GM12865 (cell line): ENCODE data around the gene KRTAP9-7.
"Not testable (repeated sequence)": the region's sequence is repeated elsewhere in the genome, so short reads cannot be mapped to it uniquely, and the experiment has no call there.

ENCODE experiments used
- DNase-seq: peaks from one replicate; pipeline ENCODE4 v3.0.0; 2010; ENCODE audit warnings: low read depth
- H3K4me3 ChIP-seq: 2 replicates; pipeline ENCODE4 v1.5.1; 2011; ENCODE audit warnings: mild to moderate bottlenecking, low read depth, low read length, control low read depth
- TF ChIP-seq, protein P1 (sequence below): IDR thresholded peaks from 2 replicates; pipeline ENCODE4 v1.5.1; 2011; ENCODE audit warnings: low read length, control low read depth, low read depth, inconsistent platforms; ENCODE audit not compliant: insufficient read depth; ENCODE audit errors: missing control alignments

KRTAP9-7 gene, protein sequence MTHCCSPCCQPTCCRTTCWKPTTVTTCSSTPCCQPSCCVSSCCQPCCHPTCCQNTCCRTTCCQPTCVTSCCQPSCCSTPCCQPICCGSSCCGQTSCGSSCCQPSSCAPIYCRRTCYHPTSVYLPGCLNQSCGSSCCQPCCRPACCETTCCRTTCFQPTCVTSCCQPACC

DNA sequence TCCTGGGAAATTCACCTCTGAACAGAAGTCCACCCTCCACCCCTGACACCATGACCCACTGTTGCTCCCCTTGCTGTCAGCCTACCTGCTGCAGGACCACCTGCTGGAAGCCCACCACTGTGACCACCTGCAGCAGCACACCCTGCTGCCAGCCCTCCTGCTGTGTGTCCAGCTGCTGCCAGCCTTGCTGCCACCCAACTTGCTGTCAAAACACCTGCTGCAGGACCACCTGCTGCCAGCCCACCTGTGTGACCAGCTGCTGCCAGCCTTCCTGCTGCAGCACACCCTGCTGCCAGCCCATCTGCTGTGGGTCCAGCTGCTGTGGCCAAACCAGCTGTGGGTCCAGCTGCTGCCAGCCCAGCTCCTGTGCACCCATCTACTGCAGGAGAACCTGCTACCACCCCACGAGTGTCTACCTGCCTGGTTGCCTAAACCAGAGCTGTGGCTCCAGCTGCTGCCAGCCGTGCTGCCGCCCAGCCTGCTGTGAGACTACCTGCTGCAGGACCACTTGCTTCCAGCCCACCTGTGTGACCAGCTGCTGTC lies at the start of gene KRTAP9-7:
Gene KRTAP9-7, plus strand, starts transcription at position 51 of the 543 bp plus-strand sequence. Its CDS starts 0 bp downstream, at position 51.
- H3K4me3 ChIP-seq, DNase-seq: not testable (repeated sequence)

GRCh38 chr17:41226051-41226450 lies 49.4 kb upstream of the KRTAP9-7 start:
- DNase-seq = no peak

DNA sequence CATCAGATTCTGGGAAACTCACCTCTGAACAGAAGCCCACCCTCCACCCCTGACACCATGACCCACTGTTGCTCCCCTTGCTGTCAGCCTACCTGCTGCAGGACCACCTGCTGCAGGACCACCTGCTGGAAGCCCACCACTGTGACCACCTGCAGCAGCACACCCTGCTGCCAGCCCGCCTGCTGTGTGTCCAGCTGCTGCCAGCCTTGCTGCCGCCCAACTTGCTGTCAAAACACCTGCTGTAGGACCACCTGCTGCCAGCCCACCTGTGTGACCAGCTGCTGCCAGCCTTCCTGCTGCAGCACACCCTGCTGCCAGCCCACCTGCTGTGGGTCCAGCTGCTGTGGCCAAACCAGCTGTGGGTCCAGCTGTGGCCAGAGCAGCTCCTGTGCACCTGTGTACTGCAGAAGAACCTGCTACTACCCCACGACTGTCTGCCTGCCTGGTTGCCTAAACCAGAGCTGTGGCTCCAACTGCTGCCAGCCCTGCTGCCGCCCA lies 48.9 kb upstream of the KRTAP9-7 start, which contains the start of gene KRTAP9-2:
Gene KRTAP9-2, plus strand, starts transcription at position 51 of the 498 bp plus-strand sequence. Its CDS starts 7 bp downstream, at position 58.
- H3K4me3 ChIP-seq, DNase-seq: not testable (repeated sequence)

More at GRCh38 chr17:41226051-41226450, 49.4 kb upstream of the KRTAP9-7 start:
- TF ChIP-seq, protein P1, sequence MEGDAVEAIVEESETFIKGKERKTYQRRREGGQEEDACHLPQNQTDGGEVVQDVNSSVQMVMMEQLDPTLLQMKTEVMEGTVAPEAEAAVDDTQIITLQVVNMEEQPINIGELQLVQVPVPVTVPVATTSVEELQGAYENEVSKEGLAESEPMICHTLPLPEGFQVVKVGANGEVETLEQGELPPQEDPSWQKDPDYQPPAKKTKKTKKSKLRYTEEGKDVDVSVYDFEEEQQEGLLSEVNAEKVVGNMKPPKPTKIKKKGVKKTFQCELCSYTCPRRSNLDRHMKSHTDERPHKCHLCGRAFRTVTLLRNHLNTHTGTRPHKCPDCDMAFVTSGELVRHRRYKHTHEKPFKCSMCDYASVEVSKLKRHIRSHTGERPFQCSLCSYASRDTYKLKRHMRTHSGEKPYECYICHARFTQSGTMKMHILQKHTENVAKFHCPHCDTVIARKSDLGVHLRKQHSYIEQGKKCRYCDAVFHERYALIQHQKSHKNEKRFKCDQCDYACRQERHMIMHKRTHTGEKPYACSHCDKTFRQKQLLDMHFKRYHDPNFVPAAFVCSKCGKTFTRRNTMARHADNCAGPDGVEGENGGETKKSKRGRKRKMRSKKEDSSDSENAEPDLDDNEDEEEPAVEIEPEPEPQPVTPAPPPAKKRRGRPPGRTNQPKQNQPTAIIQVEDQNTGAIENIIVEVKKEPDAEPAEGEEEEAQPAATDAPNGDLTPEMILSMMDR = no peak
- H3K4me3 ChIP-seq = no peak overlapping the region

GRCh38 chr17:41230094-41230493 lies 45.4 kb upstream of the KRTAP9-7 start:
- TF ChIP-seq, protein P1 = no peak
- H3K4me3 ChIP-seq = no peak overlapping the region
- DNase-seq = no peak

GRCh38 chr17:41231731-41232130 lies 43.8 kb upstream of the KRTAP9-7 start:
- TF ChIP-seq, protein P1 = no peak
- DNase-seq = no peak
- no peak overlapping the region for H3K4me3 ChIP-seq

- not testable (repeated sequence) for H3K4me3 ChIP-seq, DNase-seq
These were observed 42.9 kb upstream of the KRTAP9-7 start, which contains the start of gene KRTAP9-3 for GRCh38 chr17:41232399-41233105. KRTAP9-3 (plus strand) TSS chr17:41232449; CDS start chr17:41232502, 53 bp downstream.

DNA sequence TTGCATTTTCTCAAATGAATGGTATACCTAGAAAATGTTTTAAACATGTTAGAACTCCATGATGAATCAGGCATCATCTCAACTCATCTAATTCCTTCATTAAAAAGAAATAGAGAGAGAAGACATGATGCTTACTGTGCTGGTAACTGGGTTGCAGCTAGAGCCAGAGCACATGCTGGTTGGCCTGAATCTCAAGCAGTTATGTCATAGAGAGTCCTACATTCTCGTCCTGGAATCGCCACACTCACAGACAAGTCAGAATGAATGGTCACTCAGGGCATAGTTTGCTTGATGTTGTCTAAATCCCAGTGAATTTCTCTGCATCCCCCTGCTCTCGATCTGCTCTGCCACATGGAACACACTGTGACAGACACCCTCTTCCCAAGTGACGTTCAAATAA lies 38.4 kb upstream of the KRTAP9-7 start:
- H3K4me3 ChIP-seq, DNase-seq: not testable (repeated sequence)

DNA sequence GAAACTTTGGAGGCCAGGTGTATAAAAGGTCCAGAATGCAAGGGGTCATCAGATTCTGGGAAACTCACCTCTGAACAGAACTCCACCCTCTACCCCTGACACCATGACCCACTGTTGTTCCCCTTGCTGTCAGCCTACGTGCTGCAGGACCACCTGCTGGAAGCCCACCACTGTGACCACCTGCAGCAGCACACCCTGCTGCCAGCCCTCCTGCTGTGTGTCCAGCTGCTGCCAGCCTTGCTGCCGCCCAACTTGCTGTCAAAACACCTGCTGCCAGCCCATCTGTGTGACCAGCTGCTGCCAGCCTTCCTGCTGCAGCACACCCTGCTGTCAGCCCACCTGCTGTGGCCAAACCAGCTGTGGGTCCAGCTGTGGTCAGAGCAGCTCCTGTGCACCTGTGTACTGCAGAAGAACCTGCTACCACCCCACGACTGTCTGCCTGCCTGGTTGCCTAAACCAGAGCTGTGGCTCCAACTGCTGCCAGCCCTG lies 37.5 kb upstream of the KRTAP9-7 start, which contains the start of gene KRTAP9-8:
Gene KRTAP9-8, plus strand, starts transcription at position 51 of the 489 bp plus-strand sequence. Its CDS starts 53 bp downstream, at position 104.
- not testable (repeated sequence) for DNase-seq, H3K4me3 ChIP-seq

DNA sequence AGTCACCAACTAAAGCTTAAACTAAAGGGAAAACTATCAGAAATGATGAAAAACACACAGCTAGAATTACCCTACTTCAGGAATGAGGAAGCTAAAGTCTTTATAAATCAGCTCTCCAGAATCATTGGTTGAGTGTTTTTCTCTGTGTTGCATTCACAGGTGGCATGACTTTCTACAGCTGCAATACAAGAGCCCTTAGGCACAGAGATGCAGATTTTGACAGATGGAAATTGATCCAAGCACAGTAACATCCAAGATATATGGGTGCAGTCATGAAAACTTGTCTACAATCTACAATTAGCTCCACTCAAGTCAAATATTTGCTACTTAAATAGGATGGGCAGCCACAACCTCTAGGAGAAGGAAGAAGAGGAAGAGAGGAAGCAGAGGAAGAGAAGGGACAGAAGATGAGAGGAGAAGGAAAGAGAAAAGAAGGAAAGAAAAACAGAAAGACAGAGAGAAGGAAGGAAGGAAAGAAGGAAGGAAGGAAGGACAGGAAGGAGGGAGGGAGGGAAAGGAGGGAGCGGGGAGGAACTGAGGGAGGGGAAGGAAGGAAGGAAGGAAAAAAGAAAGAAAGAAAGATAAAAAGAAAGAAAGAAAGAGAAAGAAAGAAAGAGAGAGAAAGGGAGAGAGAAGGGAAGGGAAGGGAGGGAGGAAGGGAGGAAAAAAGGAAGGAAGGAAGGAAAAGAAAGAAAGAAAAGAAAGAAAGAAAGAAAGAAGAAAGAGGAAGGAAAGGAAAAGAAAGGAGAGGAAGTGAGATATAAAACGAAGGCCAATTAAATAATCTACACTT lies 28.3 kb upstream of the KRTAP9-7 start:
- H3K4me3 ChIP-seq, DNase-seq: not testable (repeated sequence)

- not testable (repeated sequence) for DNase-seq
These were observed 25.8 kb upstream of the KRTAP9-7 start, which contains the start of gene KRTAP9-4 for GRCh38 chr17:41249637-41250240. KRTAP9-4 (plus strand) TSS chr17:41249687; CDS start chr17:41249721, 34 bp downstream.

More at GRCh38 chr17:41249637-41250240, 25.8 kb upstream of the KRTAP9-7 start, which contains the start of gene KRTAP9-4:
- not testable (repeated sequence) for H3K4me3 ChIP-seq
